K562 (cell line): Measurements from ENCODE around the gene ZNF853. TPM values are rescaled to one million over a fixed set of nuclear protein-coding genes. Genes with fewer than 3 reads are reported as not detected.

Experiments used
- BRCA1 ChIP-seq, 2 experiments: fragments of 450-650 bp in 1 of 2; sonication (generic) in 1 of 2; formaldehyde crosslinking in 1 of 2; IDR thresholded peaks; 2 replicates each; pipeline versions ENCODE4 v1.5.0 to v1.6.1; 2017 to 2020; ENCODE audit warnings: mild to moderate bottlenecking in 1 of 2, missing genetic modification reagents in 1 of 2
- ESRRA ChIP-seq: fragments of 450-650 bp; IDR thresholded peaks from 2 replicates; pipeline ENCODE4 v1.6.1; 2014; ENCODE audit warnings: low read depth, mild to moderate bottlenecking, moderate library complexity, borderline replicate concordance
- JUND ChIP-seq, 2 experiments: IDR thresholded peaks; 2 replicates in 1 of 2; 3 replicates in 1 of 2; pipeline ENCODE4 v1.6.1; 2011; ENCODE audit warnings: borderline replicate concordance in 2 of 2, low read depth in 2 of 2, low read length in 2 of 2, improper control_type of control experiment in 1 of 2, missing biosample characterization in 1 of 2, missing genetic modification characterization in 1 of 2, missing genetic modification reagents in 1 of 2
- MEF2A ChIP-seq: IDR thresholded peaks from 2 replicates; pipeline ENCODE4 v1.6.1; 2011; ENCODE audit warnings: low read depth, mild to moderate bottlenecking, low read length, moderate library complexity; ENCODE audit not compliant: control insufficient read depth
- TFAM ChIP-seq: fragments of 250-450 bp; sonication (Bioruptor Pico); conservative IDR thresholded peaks from 2 replicates; pipeline ENCODE4 v1.5.0; 2021; ENCODE audit warnings: mild to moderate bottlenecking, moderate library complexity
- ZMIZ1 ChIP-seq, 2 experiments: fragments of 150-350 bp in 1 of 2; IDR thresholded peaks; 2 replicates each; pipeline ENCODE4 v1.6.1; 2012 to 2016; ENCODE audit warnings: low read depth in 2 of 2, low read length in 2 of 2, mild to moderate bottlenecking in 1 of 2, moderate library complexity in 1 of 2
- ZNF143 ChIP-seq: sonication (generic); formaldehyde crosslinking; IDR thresholded peaks from 2 replicates; pipeline ENCODE4 v1.9.0; 2022; ENCODE audit warnings: mild to moderate bottlenecking, missing genetic modification reagents
- polyA plus RNA-seq, 8 experiments: library from polyadenylated mRNA; depleted of rRNA in 4 of 8; stranded (reverse) in 5 of 8; unstranded in 3 of 8; fragments of >200 nt; fragmentation: Nextera tagmentation in 2 of 8; fragmentation: Illumina TruSeq in 1 of 8; extraction: Ambion mirVana in 2 of 8; extraction: Trizol in 1 of 8; gene quantifications; 2 replicates each; pipeline versions ENCODE4 v1.2.1 to v1.2.3, GENCODE V29; 2011 to 2014; ENCODE audit warnings: inconsistent platforms in 1 of 8, missing spikeins in 1 of 8
- total RNA-seq, 7 experiments: library from RNA; depleted of rRNA in 6 of 7; stranded (reverse); fragments of >200 nt in 6 of 7; fragmentation: Illumina TruSeq in 2 of 7; extraction: Trizol in 2 of 7; gene quantifications; 2 replicates each; pipeline versions ENCODE4 v1.2.1 to v1.2.3, GENCODE V29; 2011 to 2021; ENCODE audit warnings: low replicate concordance in 1 of 7

ZNF853 gene
- total and polyA plus RNA-seq, 9 of the 15 experiments (the other 6 are each of a cell fraction or from before 2014, with no cell fraction given): 0.03 TPM; not detected in 8

- TF ChIP-seq BRCA1 (IDR thresholded peaks at IDR 0.05) (no peak), BRCA1 (CRISPR knock-in tag; IDR thresholded peaks at IDR 0.05) (no peak), JUND (IDR thresholded peaks at IDR 0.05; ENCODE audit: borderline replicate concordance, low read depth, low read length) (no peak), JUND (tag; IDR thresholded peaks at IDR 0.05; ENCODE audit: borderline replicate concordance, low read depth, low read length) (no peak), MEF2A (no peak), ZNF143 (CRISPR knock-in tag) (no peak), ESRRA (no peak), TFAM (CRISPR knock-in tag) (no peak), ZMIZ1 (IDR thresholded peaks at IDR 0.05; ENCODE audit: low read depth in 2 of 2, low read length in 2 of 2) (no peak)
Observed at GRCh38 chr7:6567886-6568285, 47.5 kb upstream of the ZNF853 start (continued).
